GM12878 (cell line): ENCODE data around the gene HNF4A.

Source experiments
- CBFB ChIP-seq: IDR thresholded peaks from 2 replicates; pipeline ENCODE4 v1.6.1; 2016; ENCODE audit warnings: antibody characterized with exemption, low read depth
- CEBPB ChIP-seq, 2 experiments: fragments of 150-350 bp in 1 of 2; IDR thresholded peaks; 2 replicates each; pipeline ENCODE4 v1.6.1; 2012 to 2014; ENCODE audit warnings: low read depth in 2 of 2, low read length in 2 of 2, borderline replicate concordance in 1 of 2, inconsistent platforms in 1 of 2
- CHD4 ChIP-seq: fragments of 200-600 bp; sonication (generic); IDR thresholded peaks from 2 replicates; pipeline ENCODE4 v1.6.1; 2016; ENCODE audit warnings: mild to moderate bottlenecking
- CTCF ChIP-seq, 3 experiments: IDR thresholded peaks in 2 of 3; conservative IDR thresholded peaks in 1 of 3; 2 replicates each; pipeline ENCODE4 v1.5.1; 2011; ENCODE audit warnings: low read depth in 3 of 3, low read length in 3 of 3, mild to moderate bottlenecking in 3 of 3, control low read depth in 2 of 3, moderate library complexity in 2 of 3, inconsistent platforms in 1 of 3, mixed read lengths in 1 of 3; ENCODE audit not compliant: control insufficient read depth in 2 of 3, insufficient read depth in 1 of 3; ENCODE audit errors: extremely low read depth in 1 of 3
- POLR2A ChIP-seq: IDR thresholded peaks from 2 replicates; pipeline ENCODE4 v1.6.1; 2011; ENCODE audit warnings: low read depth, mild to moderate bottlenecking, low read length
- RAD21 ChIP-seq: IDR thresholded peaks from 2 replicates; pipeline ENCODE4 v1.6.1; 2011; ENCODE audit warnings: mild to moderate bottlenecking, low read depth, low read length, moderate library complexity; ENCODE audit not compliant: insufficient read depth
- RELA ChIP-seq: fragments of 450-650 bp; IDR thresholded peaks from 2 replicates; pipeline ENCODE4 v1.8.0; 2014; ENCODE audit warnings: borderline replicate concordance; ENCODE audit not compliant: partially characterized antibody
- RFX5 ChIP-seq: IDR thresholded peaks from 2 replicates; pipeline ENCODE4 v1.6.1; 2011; ENCODE audit warnings: low read depth, low read length, improper control_type of control experiment
- SIX5 ChIP-seq: IDR thresholded peaks from 2 replicates; pipeline ENCODE4 v1.6.1; 2011; ENCODE audit warnings: mild to moderate bottlenecking, low read depth, low read length, moderate library complexity; ENCODE audit not compliant: severe bottlenecking
- TAF1 ChIP-seq: IDR thresholded peaks from 2 replicates; pipeline ENCODE4 v1.6.1; 2011; ENCODE audit warnings: mild to moderate bottlenecking, low read depth, low read length, borderline replicate concordance
- ZNF274 ChIP-seq: IDR thresholded peaks from one replicate; pipeline ENCODE4 v1.8.0; 2011; ENCODE audit not compliant: insufficient read length, insufficient read depth
- TF ChIP-seq, protein P1 (sequence below): IDR thresholded peaks from 2 replicates; pipeline ENCODE4 v1.6.1; 2011; ENCODE audit warnings: mild to moderate bottlenecking, low read depth, low read length, moderate library complexity; ENCODE audit not compliant: insufficient replicate concordance

DNA sequence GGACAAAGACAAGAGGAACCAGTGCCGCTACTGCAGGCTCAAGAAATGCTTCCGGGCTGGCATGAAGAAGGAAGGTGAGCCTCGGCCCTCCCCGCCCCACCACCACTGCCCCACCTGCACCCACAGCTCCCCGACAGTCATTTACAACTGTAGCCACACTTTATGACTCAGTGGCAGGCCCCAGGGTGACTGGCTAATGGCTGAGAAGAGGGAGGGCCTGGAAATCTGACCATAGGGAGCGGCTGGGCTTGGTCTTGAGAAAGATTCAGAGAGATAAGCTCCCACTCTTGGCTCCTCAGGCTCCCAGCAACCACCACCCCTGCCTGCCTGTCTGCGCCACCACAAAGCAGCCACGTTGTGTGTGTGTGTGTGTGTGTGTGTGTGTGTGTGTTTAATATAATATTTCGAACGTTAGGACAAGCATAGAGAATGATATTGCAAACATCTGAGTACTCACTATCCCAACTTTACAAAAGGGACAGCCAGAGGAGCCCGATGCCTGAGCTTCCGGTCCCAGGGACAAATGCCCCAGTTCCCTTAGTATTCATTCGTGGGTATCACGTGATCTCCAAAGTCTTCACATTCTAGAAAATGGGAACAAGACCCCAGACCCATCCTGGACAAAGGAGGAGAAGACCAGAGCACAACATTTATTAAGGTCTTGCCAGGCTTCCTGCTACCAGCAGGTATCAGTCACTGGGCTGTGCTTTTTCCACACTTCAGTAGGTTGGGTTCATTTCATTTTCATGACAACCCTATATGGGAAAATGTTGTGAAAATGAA, 52.1 kb downstream of the HNF4A start:
- no peak for TF ChIP-seq CEBPB (IDR thresholded peaks at IDR 0.05; ENCODE audit: borderline replicate concordance in 1 of 2, low read depth in 2 of 2, low read length in 2 of 2)
- TF ChIP-seq CTCF (IDR thresholded peaks at IDR 0.05 in 2 of 3, conservative IDR thresholded peaks at IDR 0.05 in 1 of 3; ENCODE audit: control insufficient read depth in 2 of 3, extremely low read depth in 1 of 3, insufficient read depth in 1 of 3, low read depth in 3 of 3, low read length in 3 of 3) = no peak
- TF ChIP-seq POLR2A = no peak
- no peak for TF ChIP-seq CBFB
- no peak for TF ChIP-seq RFX5
- TF ChIP-seq RAD21 = no peak
- TF ChIP-seq, protein P1, sequence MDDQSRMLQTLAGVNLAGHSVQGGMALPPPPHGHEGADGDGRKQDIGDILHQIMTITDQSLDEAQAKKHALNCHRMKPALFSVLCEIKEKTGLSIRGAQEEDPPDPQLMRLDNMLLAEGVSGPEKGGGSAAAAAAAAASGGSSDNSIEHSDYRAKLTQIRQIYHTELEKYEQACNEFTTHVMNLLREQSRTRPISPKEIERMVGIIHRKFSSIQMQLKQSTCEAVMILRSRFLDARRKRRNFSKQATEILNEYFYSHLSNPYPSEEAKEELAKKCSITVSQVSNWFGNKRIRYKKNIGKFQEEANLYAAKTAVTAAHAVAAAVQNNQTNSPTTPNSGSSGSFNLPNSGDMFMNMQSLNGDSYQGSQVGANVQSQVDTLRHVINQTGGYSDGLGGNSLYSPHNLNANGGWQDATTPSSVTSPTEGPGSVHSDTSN = no peak
- no peak for TF ChIP-seq RELA
- TF ChIP-seq CHD4 = no peak
- no peak for TF ChIP-seq TAF1
- no peak for TF ChIP-seq ZNF274
- no peak for TF ChIP-seq SIX5
